ENCODE results near the gene CTNND2.
"Not testable (repeated sequence)": the region's sequence is repeated elsewhere in the genome, so short reads cannot be mapped to it uniquely, and the experiment has no call there.

Gene CTNND2

DNA sequence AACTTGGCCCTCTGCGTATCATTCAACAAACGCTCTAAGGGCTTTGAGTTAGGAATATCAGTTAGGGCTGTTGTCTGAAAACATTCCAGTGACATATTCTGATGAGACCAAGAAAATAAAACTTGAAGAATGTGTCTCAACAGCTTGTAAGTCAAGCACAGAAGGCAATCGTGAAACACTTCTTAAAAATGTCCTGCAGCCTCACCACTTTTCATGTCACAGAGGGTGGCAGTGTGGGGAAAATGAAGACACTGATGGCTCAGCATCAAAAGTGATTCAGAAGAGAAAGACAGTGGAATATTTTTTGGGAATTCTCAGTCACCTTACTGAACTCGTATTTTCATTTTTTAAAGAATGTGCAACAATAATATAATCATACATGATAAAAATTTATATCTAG lies 247.3 kb downstream of the CTNND2 start:
- DNase-seq (ENCODE audit: low read depth) = no peak

DNA sequence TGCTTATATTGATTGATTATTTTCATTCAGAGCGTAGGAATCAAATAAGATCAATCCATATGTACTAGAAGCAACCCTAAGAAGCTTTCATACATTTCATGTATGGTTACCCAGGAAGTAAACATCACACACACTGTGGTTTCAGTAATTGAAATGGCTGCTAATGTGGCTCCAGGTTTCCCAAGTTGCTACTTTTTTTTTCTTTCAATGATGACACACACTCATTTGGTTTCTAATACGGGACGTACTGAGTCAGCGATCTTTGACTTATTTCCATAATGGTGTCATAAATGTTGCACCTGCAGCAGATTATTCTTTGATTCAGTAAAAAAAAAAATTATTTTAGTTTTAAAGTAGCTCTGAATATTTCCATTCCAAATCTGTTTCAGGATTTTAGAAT lies 248.6 kb downstream of the CTNND2 start:
- no peak for DNase-seq (ENCODE audit: low read depth)

DNA sequence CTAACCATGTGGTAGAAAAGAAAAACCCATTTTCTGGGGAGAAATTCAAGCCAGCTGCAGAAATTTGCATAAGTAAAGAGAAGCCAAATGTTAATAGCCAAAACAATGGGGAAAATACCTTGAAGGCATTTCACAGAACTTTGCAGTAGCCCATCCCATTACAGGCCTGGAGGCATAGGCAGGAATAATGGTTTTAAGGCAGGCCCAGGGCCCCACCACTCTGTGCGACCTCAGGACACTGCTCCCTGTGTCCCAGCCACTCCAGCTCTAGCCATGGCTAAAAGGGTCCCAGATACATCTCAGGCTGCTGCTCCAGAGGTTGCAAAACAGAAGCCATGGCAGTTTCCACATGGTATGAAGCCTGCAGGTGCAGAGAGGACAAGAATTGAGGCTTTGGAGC lies 253.3 kb downstream of the CTNND2 start:
- no peak for DNase-seq (ENCODE audit: low read depth)

DNA sequence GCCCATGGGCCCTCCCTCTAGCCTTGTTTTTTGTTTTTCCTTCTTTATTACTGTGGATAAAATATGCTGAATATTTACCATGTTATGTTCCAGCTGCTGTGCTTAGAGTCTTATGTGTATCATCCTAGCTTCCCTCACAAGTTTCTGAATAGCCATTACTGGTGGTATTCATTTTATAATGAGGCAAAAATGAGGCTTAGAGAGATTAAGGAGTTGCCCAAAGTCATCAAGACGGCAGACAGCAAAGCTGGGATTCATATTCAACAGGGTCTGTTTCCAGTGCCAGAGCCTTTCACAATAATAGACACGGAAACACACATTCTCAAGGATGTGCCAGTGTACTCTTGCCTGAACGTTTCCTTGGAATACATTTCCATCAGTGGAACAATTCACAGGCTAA lies 258.1 kb downstream of the CTNND2 start:
- no peak for DNase-seq (ENCODE audit: low read depth)

DNA sequence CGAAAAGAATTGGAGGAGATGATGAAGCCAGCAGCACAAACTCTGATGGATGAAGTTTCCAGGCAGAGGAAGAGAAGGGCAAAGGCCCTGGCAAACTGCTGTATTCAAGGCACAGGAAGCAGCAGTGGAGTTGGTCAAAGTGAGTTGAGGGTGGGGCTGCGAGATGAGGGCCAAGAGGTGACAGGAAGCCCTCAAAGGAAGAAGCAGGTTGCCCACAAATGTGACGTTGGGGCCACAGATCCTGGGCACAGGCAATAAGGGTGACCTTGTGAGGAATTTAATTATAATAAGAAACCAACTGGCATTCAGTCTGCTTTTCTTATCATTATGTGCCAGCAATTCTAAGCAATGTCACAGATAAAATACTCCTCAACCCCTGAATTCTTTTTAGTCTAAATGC lies 261.8 kb downstream of the CTNND2 start:
- DNase-seq (ENCODE audit: low read depth) = peak; percentile 0

DNA sequence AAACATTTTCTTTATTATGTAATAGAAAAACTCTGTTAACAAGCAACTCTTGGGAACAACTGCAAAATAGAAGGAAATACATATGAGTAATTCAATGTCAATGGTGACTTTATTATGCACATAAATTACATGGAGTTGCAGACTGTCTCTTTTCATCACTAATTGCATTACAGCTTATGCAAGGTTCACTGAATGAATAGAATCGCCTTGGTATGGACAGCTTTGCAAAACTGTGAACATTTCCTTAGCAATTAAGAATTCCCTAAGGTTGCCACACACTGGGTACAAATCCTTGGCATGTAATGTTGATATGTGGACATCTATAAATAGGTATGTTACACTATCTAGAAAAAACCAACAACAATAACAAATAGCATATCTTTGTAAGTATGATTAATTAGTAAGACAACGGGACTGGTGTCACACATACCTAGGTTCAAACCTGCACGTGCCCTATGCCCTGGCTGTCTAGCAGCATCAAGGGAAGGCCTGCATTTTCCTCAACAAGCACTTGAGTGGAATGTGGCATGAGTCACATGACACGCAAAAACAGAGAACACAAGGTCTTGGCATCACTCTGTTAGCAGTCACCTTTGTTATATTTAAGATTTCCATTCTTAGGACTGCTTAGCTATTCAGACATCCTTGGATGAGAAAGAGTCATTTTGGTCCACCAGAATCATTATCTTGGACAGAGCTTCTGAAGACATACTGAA lies 263.9 kb downstream of the CTNND2 start:
- DNase-seq (ENCODE audit: low read depth) = no peak

DNA sequence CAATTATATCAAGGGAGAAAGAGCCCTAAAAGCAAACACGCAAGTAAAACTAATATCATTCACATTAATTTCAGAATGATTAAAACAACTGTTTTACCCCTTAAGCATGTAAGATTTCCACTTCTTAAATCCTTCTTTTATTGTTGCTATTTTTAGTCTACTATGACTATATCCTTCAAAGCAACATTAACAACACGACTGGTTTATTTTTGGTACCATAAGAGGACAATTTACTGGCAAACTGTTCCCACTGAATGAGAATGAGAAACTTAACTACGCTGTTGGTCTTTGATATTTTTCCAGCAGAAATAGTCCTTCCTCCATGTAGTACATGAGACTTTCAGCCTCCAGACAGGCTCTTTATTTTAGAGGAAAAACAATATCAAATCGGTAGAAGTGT lies 281.5 kb downstream of the CTNND2 start:
- DNase-seq (ENCODE audit: low read depth) = no peak

DNA sequence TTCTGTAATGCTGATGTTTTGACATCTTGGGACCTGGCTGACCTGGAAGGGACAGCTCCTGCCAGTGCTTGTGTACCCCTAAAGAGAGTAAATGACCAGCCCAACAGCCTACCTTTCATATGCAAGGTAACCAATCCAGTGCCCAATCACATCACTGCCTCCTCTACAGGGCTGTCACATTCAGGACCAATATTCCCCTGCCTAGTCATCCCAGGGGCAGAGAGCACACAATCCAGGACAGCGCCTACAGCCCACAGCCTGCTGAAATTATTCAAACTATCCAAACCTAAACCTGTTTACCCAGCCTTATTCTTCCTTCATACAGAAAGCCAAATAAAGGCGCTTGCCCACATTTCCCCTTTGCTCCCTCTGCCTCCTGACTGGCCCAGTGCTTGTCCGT lies 284.1 kb downstream of the CTNND2 start:
- DNase-seq (ENCODE audit: low read depth) = no peak

DNA sequence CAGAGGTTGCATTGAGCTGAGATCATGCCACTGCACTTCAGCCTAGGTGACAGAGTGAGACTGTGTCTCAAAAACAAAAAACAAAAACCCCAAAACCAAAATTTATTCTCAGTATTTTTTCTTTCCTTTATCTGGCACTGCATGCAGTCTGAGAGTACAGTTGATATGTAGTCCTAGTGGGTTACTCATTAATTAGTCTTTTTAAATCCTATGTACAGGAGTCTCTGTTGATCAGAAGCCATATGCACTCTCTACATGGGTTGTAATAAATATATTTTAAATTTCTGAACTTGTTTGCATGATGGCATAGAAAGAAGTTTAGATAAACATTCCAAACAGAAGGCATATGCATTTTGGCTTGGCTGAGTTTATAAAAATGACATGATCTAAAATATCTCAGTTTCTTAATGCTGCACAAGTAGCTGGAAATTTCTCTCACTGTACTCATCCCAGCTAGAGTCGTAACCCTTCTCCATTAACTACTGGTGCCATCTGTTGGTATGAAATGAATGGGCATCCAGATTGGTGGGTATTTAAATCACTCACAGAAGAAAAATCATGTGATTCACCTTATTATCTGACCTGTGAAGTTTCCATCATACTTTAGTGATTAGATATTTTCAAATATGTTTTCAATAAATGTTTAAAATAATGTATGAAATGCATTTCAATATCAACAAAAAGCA lies 284.8 kb downstream of the CTNND2 start:
- DNase-seq (ENCODE audit: low read depth) = no peak

DNA sequence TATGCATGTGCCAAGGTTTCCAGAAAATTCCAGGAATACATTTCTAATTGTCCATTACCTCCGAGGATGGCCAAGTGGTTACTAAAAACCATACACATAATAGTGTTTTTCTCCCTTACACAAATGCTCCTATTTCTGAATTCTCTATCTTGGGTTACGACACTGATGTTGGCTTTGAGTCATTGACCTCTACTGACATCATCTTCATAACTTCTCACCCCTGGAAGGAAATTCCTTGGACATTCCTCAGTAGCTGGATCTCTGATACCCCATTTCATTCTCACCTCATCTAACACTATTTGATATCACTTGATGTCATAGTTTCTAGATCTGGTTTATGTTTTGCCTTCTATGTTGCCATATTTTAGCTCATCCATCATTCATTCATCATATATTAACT lies 287.2 kb downstream of the CTNND2 start:
- DNase-seq (ENCODE audit: low read depth) = no peak

DNA sequence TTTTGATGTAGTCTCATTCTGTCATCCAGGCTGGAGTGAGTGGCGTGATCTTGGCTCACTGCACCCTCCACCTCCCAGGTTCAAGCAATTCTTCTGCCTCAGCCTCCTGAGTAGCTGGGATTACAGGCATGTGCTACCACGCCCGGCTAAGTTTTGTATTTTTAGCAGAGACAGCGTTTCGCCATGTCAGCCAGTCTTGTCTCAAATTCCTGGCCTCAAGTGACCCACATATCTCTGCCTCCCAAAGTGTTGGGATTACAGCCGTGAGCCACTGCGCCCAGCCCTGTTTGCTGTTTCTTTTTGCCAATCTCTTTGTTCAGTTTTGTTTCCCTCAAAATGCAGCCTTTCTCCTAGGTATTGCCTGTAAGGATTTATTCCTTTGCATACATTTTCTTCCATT lies 287.6 kb downstream of the CTNND2 start:
- not testable (repeated sequence) for DNase-seq (ENCODE audit: low read depth)

DNA sequence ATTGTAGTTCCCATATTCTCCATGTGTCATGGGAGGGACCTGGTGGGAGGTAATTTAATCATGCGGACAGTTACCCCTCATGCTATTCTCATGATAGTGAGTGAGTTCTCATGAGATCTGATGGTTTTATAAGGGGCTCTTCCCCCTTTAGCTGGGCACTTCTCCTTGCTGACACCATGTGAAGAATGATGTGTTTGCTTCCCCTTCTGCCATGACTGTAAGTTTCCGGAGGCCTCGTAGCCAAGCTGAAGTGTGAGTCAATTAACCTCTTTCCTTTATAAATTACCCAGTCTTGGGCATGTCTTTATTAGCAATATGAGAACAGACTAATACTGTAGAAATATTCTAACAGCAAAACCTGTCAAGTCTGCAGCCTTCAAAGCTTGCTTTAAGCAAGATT lies 293.2 kb downstream of the CTNND2 start:
- DNase-seq (ENCODE audit: low read depth) = no peak

DNA sequence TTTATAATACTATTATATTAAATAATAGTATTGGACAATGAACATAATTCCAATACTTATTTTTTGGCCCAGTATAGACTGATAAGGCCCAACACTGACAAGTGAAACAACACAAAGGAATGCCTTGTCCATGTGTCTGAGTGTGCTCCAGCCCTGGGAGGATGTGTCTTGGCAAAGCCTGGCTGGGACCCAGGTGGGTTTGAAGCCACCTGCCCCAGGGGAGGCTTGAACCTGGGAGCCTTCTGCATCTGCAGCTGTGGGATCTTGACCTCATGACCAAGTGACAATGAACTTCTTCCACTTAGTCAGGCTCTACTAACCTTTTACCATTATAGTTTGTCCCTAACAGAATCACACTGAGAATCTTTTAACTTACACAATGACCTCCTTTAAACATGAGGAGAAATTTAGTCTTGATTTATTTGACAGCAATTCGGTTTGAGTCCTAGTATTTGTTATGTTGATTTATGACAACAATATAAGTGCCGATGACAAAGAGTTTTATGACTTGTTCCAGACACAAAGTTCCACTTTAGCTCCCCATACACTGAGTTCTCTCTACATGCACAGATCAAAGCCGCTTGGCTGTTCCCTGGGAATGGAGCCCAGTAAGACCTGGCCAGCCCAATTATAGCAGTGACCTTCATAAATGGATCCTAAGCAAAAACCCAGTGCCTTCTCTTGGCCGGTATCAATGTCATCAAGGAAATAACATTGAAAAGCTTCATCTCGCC lies 294.5 kb downstream of the CTNND2 start:
- no peak for DNase-seq (ENCODE audit: low read depth)

DNA sequence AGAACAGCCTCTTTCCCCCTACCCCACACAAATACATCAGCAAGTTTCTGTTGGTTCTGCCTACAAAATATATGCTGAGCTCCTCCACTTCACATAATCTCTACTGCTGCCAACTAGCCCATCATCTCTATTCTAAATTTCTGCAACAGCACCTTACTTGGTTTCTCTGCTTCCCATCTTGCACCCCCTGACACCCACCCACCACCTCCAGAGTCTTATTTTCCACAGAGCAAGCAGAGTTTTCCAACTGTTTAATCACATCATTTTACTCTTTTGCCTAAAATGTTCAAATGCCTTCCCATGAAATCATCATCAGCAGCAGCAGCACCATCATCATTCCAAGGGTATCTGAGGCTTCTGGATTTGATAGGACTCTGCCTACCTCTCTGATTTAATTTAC lies 295.7 kb downstream of the CTNND2 start:
- DNase-seq (ENCODE audit: low read depth) = no peak

DNA sequence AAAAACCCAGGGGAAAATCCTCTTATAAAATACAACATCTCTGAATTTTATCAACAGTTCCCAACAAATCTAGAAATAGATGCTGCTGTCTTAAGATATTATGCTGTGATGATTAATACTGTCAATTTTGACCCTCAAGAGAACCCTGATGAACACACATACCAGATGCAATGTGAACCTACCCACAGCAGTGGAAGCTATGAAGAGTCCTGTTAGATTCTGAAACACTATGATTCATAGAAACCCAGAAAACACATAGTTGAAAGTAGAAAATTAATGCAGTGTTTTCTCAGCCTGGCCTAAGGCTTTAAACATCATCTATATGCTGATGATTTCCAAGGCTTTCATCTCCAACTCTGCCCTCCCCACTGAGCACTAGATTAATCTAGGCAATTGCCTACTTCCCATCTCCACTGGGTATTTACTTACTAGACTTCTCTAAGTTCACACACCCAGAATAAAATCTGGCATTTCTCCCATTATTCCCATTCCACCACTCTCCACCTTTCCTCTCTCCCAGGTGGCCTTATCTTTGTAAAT lies 296.2 kb downstream of the CTNND2 start:
- no peak for DNase-seq (ENCODE audit: low read depth)

DNA sequence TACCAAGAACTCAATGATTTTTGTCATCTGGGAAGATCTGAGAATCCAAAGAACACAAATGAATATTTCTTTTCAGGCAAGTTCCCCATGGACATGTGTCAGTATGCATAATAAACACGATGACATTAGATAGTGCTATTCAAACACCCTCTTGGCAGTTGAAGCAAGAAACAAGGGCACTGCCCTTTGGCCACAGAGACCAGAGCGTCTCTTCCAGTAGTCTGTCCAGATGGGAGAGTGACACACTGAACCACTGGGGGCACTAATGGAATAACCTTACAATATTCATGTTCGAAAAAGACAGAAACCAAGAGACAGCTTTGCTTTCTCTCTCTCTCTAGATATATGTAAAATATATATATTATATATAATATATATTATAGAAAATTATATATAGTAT lies 301.9 kb downstream of the CTNND2 start:
- no peak for DNase-seq (ENCODE audit: low read depth)

DNA sequence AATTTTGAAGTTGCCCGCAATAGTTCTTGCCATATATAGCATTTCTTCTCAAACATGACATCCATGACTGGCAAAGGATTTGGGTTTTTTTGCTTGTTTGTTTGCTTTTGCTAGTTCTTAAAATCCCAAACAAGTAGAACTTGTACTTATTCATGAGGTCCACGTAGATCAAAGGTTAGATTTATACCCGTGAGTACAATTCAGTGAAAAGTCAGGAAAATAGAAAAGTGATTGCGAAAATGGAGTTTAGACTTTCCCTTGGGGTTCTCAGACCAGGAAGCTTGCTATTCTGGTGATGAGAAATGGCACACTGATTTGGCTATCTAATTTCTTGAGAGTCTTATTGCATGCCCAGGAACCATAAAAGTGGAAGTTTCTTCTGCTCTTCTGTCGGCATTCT lies 304.7 kb downstream of the CTNND2 start:
- DNase-seq (ENCODE audit: low read depth) = no peak

DNA sequence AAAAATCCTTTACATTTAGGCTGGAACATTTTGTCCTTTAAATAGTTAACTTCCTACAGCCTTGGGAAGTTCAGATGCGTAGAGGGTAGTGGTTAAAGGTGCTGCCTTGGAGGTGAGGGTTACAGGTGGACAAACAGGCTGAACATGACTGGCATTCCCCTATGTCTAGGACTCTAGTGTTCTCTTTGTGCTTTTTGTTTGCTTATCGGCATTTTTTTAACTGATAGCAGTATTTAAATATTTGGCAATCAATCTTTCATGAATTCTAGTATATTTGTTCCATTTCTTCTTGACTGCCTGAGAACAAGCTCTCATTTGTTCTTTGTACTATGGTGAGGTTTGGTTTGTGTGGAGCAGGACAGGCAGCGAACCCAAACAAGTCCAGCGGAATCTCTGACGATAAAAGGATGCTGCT lies 307.6 kb downstream of the CTNND2 start:
- DNase-seq (ENCODE audit: low read depth) = no peak

DNA sequence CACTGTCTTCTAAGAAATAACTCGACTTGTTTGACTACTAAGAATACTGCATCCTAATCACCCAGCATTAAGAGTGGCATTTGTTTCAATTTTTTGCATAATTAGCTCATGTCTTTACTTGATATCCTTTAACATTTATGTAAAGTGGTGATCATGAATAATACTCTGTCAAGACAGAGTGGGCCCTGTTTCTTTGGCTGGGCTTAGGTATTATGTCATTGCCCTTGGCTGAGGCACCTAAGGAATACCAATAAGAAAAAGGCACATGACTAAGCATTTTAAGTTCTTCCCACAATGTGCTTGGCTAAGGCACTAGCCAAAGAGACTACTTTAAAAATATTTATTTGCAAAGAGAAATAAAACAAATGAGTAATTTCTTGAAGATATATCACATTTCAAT lies 308.1 kb downstream of the CTNND2 start:
- no peak for DNase-seq (ENCODE audit: low read depth)

DNA sequence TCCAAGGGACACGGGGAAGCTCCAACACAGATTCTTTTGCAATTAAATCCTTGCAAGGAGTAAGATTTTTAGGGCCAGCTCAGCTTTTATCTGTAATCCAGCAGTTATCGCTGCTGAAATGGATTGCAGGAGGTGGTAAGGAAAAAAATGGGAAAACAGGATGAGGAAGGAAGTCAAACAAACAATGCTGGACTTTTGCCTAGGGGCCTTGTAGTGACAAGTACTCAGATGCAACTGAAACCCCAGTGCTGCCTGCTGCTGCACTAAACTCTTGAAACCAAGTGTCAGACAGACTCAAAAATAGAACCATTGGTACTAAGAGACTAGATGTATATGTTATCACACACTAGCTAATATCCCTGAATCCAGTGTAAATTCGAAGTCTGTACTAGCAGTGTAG lies 309.2 kb downstream of the CTNND2 start:
- DNase-seq (ENCODE audit: low read depth) = no peak

DNA sequence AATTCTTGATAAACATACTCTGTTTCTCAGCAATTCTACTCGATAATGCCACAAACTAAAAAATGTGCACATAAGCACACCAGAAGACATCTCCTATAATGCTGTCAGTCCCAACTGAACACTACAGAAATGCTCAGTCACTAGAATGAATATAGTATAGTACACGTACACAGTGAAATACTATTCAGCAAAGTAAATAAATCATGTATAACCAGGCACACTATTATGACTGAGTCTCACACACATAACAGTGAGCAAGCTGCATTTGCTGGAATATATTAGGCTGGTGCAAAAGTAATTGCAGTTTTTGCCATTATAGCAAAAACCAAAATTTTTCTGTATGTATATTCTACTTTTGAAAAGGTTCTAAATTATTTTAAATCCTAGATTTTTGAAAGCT lies 310.2 kb downstream of the CTNND2 start:
- no peak for DNase-seq (ENCODE audit: low read depth)

DNA sequence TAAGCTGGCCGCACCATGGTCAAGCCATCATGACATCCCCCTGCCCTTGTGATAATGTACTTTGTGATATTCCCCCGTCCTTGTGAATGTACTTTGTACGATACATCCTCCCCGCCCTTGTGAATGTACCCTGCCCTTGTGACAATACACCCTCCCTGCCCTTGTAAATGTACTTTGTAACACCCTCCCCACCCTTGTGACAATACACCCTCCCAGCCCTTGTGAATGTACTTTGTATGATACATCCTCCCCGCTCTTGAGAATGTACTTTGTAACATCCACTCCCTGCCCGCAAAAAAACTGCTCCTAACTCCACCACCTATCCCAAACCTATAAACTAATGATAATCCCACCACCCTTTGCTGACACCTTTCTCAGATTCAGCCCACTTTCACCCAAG lies 313.8 kb downstream of the CTNND2 start:
- DNase-seq (ENCODE audit: low read depth) = no peak

DNA sequence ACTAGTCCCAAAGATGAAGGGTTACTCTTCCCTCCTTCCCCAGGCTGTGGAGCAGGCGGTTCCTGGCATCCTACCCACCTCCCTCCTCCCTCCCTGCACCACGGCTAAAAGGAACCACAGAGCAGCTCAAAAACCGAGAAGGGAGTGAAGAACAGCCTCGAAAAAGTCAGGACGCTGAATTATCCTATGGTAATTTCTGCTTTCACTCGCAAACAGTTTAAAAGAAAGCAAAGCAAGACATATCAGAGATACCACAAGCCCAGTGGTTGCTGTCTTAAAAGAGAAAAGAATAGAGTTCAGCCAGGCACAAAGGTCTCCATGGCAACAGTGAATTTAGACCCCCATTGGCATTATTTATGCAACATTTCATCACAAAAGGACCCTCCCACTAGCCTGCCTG lies 315.4 kb downstream of the CTNND2 start:
- DNase-seq (ENCODE audit: low read depth) = no peak
